Upper lobe of left lung (tissue), 4 donors: ENCODE data around the gene SCARB1.

Experiments used
- CTCF ChIP-seq, 6 experiments: fragments of 450-650 bp in 4 of 6; fragments of 200-600 bp in 2 of 6; sonication (generic) in 2 of 6; IDR thresholded peaks; one replicate each; pipeline ENCODE4 v1.5.1; 2016 to 2019; ENCODE audit warnings: antibody characterized with exemption in 6 of 6
- EP300 ChIP-seq, 4 donors: sonication (generic); formaldehyde crosslinking; IDR thresholded peaks; one replicate each; pipeline ENCODE4 v1.5.1; 2017; ENCODE audit warnings: antibody characterized with exemption in 4 of 4, control low read depth in 2 of 4
- POLR2A ChIP-seq, 4 donors: fragments of 450-650 bp; IDR thresholded peaks; one replicate each; pipeline ENCODE4 v1.5.1; 2016 to 2017; ENCODE audit warnings: antibody characterized with exemption in 4 of 4, mild to moderate bottlenecking in 2 of 4
- POLR2AphosphoS5 ChIP-seq, 2 donors: sonication (generic); formaldehyde crosslinking; IDR thresholded peaks; one replicate each; pipeline ENCODE4 v1.5.1; 2017; ENCODE audit warnings: antibody characterized with exemption in 2 of 2

- TF ChIP-seq POLR2AphosphoS5 (IDR thresholded peaks at IDR 0.05), result no peak
- no peak for TF ChIP-seq POLR2A (IDR thresholded peaks at IDR 0.05)
- no peak for TF ChIP-seq EP300 (IDR thresholded peaks at IDR 0.05)
- no peak for TF ChIP-seq CTCF (IDR thresholded peaks at IDR 0.05)
These were observed 58.6 kb downstream of the SCARB1 start for GRCh38 chr12:124805050-124805449.
